Kasumi-1 (cell line): ENCODE measurements around the gene NUP98.
"Not testable (repeated sequence)": the region's sequence is repeated elsewhere in the genome, so short reads cannot be mapped to it uniquely, and the experiment has no call there.

Experiments used
- DNase-seq, 2 experiments: peaks; one replicate each; lab custom pipeline; 2025; lab: John Stamatoyannopoulos, UW

Gene NUP98

DNA sequence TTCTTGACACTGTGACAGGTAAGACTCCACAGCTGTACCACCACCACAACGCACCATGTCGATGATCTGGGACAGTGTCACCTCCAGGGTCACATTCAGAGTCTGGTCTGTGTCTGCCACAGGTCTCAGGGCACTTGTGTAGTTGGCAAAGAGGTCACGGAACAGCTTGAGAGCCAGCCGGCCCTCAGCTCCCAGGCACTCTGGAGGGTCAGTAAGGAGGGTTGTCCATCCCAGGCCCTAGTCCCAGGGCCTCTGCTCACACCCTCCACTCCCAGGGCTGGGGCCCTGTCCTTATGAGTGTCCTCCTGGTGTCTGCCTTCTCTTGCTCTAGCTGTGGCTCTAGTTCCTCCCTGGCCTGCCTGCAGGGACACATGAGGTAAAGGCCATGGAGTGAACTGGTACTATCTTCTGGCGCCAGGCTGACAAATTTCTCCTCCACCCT lies 127.6 kb downstream of the NUP98 start:
- DNase-seq, result no peak

DNA sequence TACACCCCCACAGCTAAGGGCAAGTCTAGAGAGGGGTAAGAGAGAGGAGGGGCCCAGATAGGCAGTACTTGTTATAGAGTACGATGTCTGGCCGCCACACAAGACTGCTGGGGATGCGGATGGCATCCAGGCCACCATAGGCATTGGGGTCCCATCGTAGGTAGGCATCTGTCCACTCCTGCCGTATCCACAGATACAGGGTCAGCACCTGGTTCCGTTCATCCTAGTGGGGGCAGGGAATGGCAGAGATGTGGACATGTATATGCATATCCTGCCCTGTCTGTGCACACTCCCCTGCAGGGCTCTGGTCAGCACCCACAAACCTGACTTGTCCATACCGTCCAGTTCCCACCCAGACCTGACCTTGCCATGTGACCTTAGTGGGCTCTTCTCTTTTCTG lies 128.2 kb downstream of the NUP98 start:
- DNase-seq, result no peak

DNA sequence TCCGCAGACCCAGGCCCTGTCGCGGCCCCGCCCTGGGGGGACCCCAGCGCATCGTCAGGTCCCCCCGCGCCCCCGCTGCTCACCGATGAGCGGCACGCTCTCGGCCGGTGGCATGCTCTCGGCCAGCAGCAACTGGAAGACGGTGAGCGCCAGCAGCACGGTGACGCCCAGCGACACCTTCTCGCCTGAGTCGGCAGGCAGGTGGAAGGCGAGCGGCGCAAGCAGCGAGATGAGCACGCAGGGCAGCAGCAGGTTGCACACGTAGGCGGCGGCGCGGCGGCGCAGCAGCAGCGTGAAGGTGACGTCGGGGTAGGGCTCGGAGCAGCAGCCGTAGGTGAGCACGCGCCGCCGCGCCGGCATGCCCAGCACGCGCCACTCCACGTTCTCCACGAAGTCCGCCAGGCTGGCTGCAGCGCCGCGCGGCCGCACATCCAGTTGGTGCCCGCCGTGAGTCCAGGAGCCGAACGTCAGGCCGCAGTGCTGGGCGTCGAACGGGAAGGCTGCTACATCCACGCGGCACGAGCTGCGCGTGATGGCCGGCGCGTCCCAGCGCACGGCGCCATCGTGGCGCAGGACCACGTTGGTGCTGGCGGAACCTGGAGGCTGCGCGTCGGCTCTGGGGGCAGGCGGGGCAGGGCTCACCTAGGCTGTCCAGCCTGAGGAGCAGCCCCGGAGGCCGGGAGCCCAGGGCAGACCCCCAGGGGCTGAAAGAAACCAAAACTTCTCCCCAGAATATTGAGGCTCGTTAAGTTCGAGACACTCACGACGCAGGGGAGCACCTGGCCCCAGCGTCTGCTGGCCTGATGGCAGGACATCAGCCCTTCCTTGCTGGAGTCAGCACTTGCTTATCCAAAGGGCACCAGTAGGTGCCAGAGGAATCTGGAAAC lies 130.0 kb downstream of the NUP98 start:
- DNase-seq, result no peak

DNA sequence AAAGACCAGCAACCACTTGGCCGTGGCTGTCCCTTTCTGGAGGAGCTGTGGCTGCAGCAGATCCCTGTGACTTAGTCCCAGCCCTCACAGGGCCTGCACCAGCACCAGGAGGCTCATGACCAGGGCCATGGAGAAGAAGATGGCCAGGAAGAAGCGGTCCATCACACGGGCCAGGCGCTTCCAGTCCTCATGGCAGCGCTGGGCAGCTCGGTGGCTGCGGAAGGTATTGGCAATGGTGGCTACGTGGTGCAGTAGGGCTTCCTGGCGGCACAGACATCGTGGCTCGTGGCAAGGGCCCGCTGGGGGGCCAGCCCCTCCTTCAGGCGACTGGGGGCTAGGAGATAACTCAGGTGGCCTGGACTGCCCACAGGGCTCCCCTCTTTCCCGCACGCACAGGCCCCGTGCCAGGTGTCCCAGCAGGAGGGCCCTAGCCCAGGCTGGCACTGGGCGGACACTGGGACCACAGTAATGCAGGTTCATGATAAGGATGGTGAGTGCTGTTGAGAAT lies 131.3 kb downstream of the NUP98 start:
- no peak for DNase-seq

DNA sequence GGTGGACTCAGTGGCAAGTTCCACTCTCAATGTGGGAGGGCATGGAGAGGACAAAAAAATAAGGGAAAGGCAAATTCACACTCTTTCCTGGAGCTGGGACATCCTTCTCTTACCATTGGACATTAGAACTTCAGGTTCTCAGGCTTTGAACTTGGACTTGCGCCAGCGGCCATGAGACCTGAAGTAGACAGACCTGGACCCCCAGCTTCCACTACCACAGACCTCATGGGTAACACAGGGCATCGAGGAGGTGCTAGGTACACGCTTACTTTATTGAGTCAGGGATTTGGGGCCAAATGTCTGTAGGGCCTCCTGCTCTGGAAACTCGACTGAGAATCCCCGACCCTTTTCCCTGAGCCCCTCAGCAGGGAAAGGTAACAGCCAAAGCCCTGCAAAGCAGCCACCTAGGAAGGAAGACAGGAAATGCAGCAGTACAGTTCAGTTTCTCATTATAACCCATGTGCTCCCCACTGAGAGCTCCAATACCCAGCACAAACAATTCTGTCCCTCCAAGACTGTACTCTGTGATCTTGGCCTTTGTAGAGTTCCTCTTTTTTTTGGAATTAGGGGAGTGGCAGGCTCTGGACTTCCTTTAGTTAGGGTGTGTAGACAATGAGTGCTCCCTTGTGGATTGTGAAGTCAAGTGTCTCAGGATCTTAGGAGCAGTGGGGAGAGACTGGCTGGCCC lies 131.9 kb downstream of the NUP98 start:
- peak; percentile 73 to 83 for DNase-seq

DNA sequence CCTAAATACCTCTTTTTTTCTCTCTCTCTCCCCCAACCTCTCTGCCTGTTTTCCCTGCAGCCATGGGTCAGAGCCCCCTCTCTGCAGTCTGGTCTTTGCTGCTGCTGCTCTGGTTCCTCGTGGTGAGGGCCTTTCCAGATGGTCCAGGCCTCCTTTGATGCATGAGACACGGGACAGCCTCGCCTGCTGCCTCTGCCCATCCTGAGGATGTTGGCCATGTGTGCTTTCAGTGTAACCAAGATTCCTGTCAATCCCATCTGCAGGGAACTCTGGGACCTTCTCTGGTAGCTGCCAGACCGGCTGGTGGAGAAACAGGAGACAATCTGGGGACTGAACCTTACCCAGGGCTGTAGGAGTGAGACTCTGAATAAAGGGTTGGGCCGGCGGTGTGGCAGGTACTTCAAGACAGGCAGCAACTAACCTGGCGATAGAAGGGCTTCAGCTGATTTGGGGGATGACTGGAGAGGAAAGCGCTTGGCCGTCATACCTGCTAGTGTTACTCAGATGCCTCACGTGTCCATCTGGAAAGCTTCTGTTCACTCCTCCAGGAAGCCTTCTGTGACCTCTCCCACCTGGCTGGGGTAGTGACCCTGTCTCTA lies 133.2 kb downstream of the NUP98 start:
- no peak for DNase-seq

DNA sequence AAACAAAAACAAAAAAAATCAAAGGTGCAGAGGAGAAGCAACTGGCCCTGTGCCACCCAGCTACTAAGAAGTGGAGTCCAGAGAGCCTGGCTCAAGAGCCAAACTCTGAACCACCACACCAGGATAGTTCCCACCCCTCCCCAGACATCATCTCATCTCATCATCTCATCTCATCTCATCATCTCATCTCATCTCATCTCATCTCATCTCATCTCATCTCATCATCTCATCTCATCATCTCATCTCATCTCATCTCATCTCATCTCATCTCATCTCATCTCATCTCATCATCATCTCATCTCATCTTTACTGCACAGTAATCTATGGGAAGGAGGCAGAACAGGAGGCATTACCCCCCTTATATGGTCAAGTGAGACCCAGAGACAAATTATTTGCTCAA lies 134.5 kb downstream of the NUP98 start:
- DNase-seq, result no peak

DNA sequence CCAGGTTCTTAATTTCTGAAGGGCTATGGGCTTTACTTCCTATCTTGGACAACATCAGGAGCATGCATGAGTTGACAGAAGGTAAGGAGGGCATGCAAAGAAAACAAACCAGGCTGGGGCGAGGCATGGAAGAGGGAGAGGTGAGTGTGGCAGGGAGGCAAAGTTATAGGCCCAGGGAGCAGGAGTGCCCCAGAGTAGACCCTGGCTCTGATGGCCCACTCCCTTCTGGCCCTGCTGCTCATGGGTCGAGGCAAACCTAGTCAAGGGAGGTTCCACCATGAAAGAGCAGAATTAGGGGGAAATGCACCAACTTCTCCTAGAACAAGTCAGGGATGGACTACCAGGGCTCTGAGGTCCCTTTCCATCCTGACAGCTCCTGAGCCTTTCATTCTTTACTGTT lies 136.4 kb downstream of the NUP98 start:
- DNase-seq, result no peak

DNA sequence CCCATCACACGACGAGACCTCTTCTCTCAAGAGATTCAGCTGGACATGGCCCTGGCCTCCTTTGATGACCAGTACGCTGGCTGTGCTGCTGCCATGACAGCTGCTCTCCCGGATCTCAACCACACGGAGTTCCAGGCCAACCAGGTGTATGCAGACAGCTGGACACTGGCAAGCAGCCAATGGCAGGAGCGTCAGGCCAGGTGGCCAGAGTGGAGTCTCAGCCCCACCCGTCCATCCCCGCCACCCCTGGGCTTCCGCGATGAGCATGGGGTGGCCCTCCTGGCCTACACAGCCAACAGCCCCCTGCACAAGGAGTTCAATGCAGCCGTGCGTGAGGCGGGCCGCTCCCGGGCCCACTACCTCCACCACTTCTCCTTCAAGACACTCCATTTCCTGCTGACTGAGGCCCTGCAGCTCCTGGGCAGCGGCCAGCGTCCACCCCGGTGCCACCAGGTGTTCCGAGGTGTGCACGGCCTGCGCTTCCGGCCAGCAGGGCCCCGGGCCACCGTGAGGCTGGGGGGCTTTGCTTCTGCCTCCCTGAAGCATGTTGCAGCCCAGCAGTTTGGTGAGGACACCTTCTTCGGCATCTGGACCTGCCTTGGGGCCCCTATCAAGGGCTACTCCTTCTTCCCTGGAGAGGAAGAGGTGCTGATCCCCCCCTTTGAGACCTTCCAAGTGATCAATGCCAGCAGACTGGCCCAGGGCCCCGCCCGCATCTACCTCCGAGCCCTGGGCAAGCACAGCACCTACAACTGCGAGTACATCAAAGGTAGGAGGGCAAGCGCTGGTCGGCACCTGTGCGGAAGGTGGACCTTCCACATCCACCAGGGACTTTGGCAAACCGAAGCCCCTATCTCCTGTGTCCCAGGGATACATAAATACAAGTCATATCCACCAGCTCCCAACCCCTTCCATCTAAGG lies 137.5 kb downstream of the NUP98 start:
- no peak for DNase-seq

DNA sequence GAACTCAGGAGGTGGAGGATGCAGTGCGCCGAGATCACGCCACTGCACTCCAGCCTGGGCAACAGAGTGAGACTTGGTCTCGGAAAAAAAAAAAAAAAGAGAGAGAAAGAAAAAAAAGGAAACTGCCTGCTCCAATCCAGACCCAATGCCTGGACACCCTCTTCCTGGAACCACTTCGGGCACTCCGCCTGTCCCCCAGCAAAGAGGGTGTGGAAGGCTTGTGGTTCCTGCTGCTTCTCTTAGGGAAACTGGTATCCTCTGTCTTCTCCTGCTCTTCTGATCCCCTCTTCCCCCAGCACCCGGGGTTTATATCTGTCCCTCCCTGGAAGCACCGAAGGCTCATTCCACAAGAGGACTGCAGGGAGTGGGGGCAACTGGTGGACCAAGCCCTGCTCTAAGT lies 139.1 kb downstream of the NUP98 start:
- no peak for DNase-seq

DNA sequence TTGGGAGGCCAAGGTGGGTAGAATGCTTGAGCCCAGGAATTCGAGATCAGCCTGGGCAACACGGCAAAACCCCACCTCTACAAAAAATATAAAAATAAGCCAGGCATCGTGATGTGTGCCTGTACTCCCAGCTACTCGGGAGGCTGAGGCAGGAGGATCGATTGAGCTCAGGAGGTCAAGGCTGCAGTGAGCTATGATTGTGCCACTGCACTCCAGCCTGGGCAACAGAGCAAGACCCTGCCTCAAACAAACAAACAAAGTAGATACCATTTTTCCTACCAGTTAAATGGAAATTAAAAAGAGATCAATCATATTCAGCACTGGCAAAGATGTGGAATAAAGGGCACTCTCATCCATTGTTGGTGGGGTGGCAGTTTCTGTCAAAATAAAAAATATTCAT lies 140.0 kb downstream of the NUP98 start:
- DNase-seq, result not testable (repeated sequence)

DNA sequence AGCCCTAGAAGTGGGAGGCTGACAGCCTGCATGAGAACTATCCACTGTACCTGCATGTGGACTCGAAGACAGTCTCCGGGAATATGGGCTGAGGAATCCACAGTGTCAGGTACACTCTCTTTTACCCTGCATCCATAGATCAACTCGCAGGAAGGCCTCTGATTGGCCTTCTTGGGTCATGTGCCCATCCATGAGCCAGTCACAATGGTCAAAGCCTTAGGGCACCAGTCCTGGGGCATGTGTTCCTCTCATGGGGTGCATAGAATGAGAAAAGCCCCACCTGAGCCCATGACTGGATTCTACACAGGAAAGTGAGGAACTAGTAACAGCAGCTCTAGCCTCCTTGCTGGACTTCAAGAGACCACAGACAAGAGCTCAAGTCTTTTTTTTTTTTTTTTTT lies 141.8 kb downstream of the NUP98 start:
- DNase-seq, result no peak

DNA sequence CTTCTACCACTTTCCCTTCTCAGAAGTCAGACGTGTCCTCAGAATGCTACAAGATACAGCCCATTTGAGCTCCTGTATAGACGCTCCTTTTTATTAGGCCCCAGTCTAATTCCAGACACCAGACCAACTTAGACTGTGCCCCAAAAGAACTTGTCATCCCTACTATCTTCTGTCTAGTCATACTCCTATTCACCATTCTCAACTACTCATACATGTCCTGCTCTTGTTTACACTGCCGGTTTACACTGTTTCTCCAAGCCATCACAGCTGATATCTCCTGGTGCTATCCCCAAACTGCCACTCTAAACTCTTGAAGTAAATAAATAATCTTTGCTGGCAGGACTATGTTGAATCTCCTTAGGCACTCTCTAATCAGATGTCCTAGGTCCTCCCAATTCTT lies 144.8 kb downstream of the NUP98 start:
- DNase-seq, result not testable (repeated sequence)

DNA sequence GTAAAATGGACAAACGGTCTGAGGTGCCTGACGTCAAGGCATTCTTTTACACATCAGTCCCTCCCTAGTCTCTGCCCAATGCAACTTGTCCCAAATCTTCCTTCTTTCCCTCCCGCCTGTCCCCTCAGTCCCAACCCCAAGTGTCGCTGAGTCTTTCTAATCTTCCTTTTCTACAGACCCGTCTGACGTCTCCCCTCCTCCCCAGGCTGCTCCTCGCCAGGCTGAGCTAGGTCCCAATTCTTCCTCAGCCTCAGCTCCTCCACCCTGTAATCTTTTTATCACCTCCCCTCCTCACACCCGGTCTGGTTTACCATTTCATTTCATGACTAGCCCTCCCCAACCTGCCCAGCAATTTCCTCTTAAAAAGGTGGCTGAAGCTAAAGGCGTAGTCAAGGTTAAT lies 148.0 kb downstream of the NUP98 start:
- DNase-seq, result not testable (repeated sequence)

DNA sequence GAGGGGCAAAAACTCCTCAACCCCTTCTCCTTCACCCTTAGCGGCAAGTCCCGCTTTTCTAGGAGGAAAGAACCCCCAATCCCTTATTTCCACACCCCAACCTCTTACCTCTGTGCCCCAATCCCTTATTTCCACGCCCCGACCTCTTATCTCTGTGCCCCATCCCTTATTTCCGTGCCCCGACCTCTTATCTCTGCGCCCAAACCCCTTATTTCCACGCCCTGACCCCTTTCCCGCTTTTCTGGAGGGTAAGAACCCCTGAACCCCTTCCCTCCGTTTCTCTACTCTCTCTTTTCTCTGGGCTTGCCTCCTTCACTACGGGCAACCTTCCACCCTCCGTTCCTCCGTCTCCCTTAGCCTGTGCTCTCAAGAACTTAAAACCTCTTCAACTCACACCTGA lies 148.5 kb downstream of the NUP98 start:
- DNase-seq, result not testable (repeated sequence)

DNA sequence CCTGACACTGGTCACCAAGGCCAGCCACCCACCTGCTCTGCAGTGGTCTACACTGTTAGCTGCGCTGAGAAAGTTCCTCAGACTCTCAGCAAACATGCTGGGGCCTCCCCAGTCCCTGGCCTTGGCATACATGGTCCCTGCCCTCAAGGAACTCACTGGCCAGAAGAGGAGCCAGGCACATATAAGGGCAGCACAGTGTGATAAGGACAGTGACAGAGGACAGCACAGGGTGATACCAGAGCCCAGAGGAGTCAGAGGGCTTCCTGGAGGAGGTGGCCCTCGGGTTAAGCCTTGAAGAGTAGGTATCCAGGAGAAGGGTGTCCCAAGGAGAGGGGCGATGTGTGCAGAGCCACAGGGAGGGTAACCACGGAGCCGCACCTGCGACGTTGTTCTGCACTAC lies 151.8 kb downstream of the NUP98 start:
- DNase-seq, result no peak

DNA sequence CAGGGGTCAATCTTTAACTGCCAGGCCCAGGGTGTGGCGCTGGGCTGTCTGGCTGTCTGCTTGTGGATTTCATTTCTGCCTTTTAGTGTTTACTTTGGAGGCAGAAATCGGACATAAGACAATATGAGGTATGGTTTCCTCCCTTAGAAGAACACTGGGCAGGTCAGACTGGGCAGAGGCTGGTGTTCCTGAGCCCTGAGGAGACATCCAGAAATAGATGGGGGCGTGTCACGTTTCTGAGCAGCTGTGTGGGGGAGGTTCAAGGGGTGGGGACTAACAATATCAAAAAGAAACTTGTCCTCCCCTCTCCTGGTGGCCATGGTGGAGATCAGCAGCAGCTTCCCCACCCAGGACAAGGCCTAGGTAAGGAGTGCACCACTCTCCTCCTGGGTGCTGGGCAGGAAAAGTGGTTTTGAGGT lies 152.5 kb downstream of the NUP98 start, which contains the start of gene ART1:
Gene ART1 (plus strand): TSS at position 312 of the 419 bp plus-strand sequence. CDS start 14,086 bp downstream, outside the sequence.
- DNase-seq, result peak in 1 of 2 experiments; percentile 22

DNA sequence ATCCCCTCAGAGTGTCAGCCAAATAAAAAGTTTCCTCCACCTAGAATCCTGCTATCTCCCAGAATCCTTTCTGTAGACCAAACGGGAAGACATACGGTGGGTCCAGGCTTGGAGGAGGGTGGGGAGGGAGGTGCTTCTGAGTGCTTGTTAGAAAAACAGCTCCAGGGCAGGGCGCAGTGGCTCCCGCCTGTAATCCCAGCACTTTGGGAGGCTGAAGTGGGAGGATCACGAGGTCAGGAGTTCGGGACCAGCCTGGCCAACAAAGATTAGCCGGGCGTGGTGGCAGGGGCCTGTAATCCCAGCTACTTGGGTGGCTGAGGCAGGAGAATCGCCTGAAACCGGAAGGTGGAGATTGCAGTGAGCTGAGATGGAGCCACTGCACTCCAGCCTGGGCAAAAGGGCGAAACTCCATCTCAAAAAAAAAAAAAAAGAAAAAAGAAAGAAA lies 154.2 kb downstream of the NUP98 start:
- DNase-seq, result not testable (repeated sequence)

DNA sequence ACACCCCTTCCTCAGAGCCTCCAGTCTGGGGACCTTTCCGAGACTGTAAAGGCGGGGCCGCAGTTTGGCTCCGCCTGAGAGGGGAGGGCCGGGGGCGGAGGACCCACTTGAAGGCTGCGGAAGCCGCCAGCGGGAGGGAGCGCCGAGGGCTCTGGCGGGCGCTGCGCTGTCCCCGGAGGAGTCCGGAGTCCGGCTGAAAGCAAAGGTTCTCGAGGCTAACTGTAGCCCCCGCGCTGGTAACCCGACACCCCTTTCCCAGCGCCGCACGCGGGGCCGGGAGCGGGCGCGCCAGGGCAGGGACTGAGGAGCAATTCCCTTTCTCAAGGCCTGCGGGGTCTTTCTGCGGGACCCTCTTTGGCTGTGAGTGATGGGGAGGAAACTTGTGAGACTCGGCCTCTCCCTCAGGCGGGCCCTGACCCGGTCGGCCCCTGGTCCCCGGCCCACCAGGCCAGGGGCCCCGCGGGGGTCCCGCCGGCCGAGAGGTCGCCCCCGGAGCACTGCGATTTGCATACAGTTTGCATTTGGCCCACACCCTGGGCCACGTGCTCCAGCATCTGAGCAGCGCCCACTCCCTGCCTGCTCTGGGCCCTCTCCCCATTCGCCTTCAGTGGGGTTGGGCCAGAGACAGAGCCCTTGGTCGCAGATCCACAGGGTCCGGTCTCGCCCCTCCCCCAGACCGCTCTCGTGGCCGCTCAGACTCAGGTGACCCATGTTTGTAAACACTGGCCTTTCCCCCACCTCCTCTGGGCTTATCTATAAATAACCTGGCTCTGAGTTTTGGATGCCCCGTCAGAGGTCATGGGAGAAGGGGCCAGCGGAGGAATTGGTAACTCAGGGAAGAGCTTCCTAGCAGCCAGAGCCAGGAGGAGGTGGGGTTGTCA lies 155.0 kb downstream of the NUP98 start:
- peak; percentile 39 to 46 for DNase-seq

DNA sequence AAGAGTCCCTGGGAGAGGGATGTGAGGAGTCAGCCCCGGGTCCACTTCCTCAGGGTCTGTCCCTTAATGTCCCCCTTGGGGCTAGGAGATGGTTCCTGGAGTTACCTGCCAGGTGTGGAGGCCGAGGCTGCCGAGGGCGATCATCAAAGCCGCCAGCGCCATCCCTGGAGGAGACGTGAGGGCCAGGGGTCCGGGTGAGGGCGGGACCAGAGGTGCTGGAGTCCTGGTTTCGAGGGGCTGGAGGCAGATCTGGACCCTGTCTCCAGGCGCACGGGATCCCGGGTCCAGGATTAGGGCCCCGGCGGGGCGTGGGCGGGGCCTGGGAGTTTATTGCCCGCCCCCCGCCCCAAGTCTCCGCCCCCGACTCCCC lies 155.7 kb downstream of the NUP98 start, which contains the start of gene ART5:
Gene ART5 (minus strand): TSS at position 292 of the 370 bp plus-strand sequence. CDS start 130 bp downstream, at position 162.
- no peak for DNase-seq
